ENCODE data around the gene PRAC1. TPM values are rescaled to one million over a fixed set of nuclear protein-coding genes. Genes with fewer than 3 reads are reported as not detected.

PRAC1 gene
- total RNA-seq, 1 experiment from 2014 or later, result not detected

- in situ Hi-C loops (cut with HindIII; ENCODE audit: low pct_unique_long_range_greater_than_20kb, low sequenced_read_pairs), result loop anchor here (10.0 kb wide), 1 partner anchor 75 kb away; no protein-coding TSS in a partner anchor
- no peak for DNase-seq (ENCODE audit: low read depth)
These were observed 7.3 kb upstream of the PRAC1 start for GRCh38 chr17:48729335-48730239.

- in situ Hi-C loops (cut with HindIII; ENCODE audit: low pct_unique_long_range_greater_than_20kb, low sequenced_read_pairs), result no loop called here
- peak; percentile 74 for DNase-seq (ENCODE audit: low read depth)
These were observed 6.2 kb upstream of the PRAC1 start, which contains the start of gene HOXB13 for GRCh38 chr17:48728232-48729231. Gene HOXB13, minus strand, starts transcription at chr17:48728750. Its CDS starts 157 bp downstream, at chr17:48728593.

- in situ Hi-C loops (cut with HindIII; ENCODE audit: low pct_unique_long_range_greater_than_20kb, low sequenced_read_pairs), result no loop called here
- DNase-seq (ENCODE audit: low read depth), result no peak
These were observed 5.3 kb upstream of the PRAC1 start for GRCh38 chr17:48727415-48728175.

GRCh38 chr17:48726916-48727286 lies 4.6 kb upstream of the PRAC1 start:
- DNase-seq (ENCODE audit: low read depth), result no peak
- in situ Hi-C loops (cut with HindIII; ENCODE audit: low pct_unique_long_range_greater_than_20kb, low sequenced_read_pairs), result no loop called here

GRCh38 chr17:48726114-48726915 lies 4.0 kb upstream of the PRAC1 start:
- no peak for DNase-seq (ENCODE audit: low read depth)
- in situ Hi-C loops (cut with HindIII; ENCODE audit: low pct_unique_long_range_greater_than_20kb, low sequenced_read_pairs), result no loop called here

GRCh38 chr17:48725288-48726064 lies 3.2 kb upstream of the PRAC1 start:
- DNase-seq (ENCODE audit: low read depth), result no peak
- in situ Hi-C loops (cut with HindIII; ENCODE audit: low pct_unique_long_range_greater_than_20kb, low sequenced_read_pairs), result no loop called here

GRCh38 chr17:48725004-48725287 lies 2.6 kb upstream of the PRAC1 start:
- no peak for DNase-seq (ENCODE audit: low read depth)
- in situ Hi-C loops (cut with HindIII; ENCODE audit: low pct_unique_long_range_greater_than_20kb, low sequenced_read_pairs), result no loop called here

GRCh38 chr17:48724251-48725003 lies 2.1 kb upstream of the PRAC1 start:
- DNase-seq (ENCODE audit: low read depth), result peak; percentile 35
- in situ Hi-C loops (cut with HindIII; ENCODE audit: low pct_unique_long_range_greater_than_20kb, low sequenced_read_pairs), result no loop called here

GRCh38 chr17:48723423-48724250 lies 1.3 kb upstream of the PRAC1 start:
- DNase-seq (ENCODE audit: low read depth), result no peak
- in situ Hi-C loops (cut with HindIII; ENCODE audit: low pct_unique_long_range_greater_than_20kb, low sequenced_read_pairs), result no loop called here

GRCh38 chr17:48722915-48723422 lies 651 bp upstream of the PRAC1 start, which contains the start of gene PRAC2:
Gene PRAC2, plus strand, starts transcription at chr17:48723185. Its CDS starts 1,226 bp downstream, at chr17:48724411.
- DNase-seq (ENCODE audit: low read depth), result no peak
- in situ Hi-C loops (cut with HindIII; ENCODE audit: low pct_unique_long_range_greater_than_20kb, low sequenced_read_pairs), result no loop called here

GRCh38 chr17:48721009-48721402 lies 1.3 kb downstream of the PRAC1 start:
- no peak for DNase-seq (ENCODE audit: low read depth)
- in situ Hi-C loops (cut with HindIII; ENCODE audit: low pct_unique_long_range_greater_than_20kb, low sequenced_read_pairs), result no loop called here

- in situ Hi-C loops (cut with HindIII; ENCODE audit: low pct_unique_long_range_greater_than_20kb, low sequenced_read_pairs), result no loop called here
These were observed 1.9 kb downstream of the PRAC1 start for GRCh38 chr17:48720266-48721008.

GRCh38 chr17:48719642-48720265 lies 2.6 kb downstream of the PRAC1 start:
- no peak for DNase-seq (ENCODE audit: low read depth)
- in situ Hi-C loops (cut with HindIII; ENCODE audit: low pct_unique_long_range_greater_than_20kb, low sequenced_read_pairs), result no loop called here

More at GRCh38 chr17:48720266-48721008, 1.9 kb downstream of the PRAC1 start:
- no peak for DNase-seq (ENCODE audit: low read depth)
